GM20431 (cell line): Measurements from ENCODE around the gene AIG1.

Source experiments
- in situ Hi-C: fragments of 300-500 bp; cut with MseI, MboI; formaldehyde crosslinking; loops from one replicate; pipeline ENCODE4 v1.15.0; 2020; ENCODE audit warnings: low sequenced_read_pairs; ENCODE audit not compliant: unreplicated experiment

The AIG1 gene

DNA sequence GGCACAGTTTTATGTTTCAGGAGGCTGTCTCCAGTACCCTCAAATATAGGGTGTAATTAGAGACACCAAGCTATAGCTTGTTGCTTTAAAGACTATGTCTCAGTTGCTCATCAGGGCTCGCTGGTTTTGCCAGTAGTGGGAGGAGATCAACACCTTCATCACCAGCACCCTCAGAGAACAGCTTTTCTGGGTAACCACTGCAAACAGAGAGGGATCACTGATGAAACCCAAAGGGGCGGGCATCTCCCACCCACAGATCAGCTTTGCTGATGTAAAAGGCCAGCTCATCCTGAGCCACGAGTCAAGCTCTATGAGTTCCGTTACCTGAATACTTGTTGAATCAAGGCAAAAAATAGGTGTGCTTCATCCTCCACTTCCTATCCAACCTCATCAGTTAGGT is 187.7 kb downstream of the AIG1 start:
- in situ Hi-C loops = no loop called here

DNA sequence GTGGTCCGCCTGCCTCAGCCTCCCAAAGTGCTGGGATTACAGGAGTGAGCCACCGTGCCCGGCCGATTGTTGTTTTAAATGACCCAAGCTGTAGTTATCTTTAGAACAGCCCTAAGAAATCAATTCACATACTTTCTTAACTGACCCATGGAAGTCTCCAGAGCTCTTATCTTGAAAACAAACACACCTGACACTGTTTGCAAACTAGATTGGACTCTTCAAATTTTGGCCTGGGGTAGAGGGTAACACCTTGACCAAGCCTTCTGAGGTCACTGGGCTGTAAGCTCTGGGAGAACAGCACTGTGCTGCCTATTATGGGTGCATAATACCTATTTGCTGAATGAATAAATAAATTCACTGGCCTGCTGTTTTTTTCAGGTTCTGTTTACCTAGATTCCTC is 190.6 kb downstream of the AIG1 start:
- in situ Hi-C loops = no loop called here

DNA sequence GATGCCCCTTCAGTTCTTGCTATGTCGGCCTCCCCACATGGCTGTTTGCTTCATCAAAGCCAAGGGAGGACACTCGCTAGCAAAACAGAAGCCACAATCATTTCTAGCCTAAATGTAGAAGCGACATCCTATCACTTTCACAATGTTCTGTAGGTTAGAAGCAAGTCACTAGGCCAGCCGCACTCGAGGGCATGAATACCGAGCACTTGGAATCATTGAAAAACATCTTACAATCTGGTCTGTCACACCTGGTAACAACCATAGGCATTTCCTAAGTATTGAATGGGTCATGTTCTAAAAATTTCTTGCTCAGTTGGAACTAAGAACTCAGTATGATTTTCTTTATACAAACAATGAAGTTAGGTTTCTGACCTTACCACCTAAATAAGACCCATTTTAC is 192.3 kb downstream of the AIG1 start:
- in situ Hi-C loops = no loop called here

DNA sequence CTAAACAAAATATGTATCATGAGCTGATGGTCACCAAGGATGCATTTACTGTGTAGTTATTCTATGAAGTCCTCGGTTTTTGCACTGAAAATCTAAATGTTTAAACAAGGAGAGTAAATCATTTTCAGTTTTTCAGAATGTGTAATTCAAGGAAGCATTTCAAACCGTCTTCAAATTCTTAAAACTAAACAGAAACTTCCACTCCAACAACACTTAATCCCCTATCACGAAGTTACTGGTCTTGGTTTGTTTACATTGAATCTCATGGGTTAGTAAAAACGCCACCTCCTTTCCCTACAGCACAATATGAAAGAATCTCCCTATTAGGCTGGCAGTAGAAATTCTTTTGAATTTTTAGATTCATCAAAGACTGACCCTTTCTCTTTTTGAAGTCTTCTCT is 192.9 kb downstream of the AIG1 start:
- in situ Hi-C loops = no loop called here

DNA sequence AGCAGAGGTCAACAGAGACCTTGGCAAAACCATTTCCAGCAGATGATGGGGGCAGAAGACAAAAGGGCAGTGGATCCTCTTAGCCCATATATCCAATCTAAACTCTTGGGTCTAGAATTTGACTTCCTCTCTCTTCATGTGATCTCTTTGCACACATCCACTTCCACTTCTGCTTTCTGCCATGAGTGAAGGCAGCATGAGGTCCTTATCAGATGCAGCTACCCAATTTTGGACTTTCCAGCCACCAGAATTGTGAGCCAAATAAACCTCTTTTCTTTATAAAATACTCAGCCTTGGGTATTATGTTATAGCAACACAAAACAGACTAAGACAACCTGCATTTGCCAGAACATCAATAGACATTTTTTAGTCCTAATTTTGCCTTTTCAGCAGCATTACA is 198.3 kb downstream of the AIG1 start:
- in situ Hi-C loops = no loop called here

DNA sequence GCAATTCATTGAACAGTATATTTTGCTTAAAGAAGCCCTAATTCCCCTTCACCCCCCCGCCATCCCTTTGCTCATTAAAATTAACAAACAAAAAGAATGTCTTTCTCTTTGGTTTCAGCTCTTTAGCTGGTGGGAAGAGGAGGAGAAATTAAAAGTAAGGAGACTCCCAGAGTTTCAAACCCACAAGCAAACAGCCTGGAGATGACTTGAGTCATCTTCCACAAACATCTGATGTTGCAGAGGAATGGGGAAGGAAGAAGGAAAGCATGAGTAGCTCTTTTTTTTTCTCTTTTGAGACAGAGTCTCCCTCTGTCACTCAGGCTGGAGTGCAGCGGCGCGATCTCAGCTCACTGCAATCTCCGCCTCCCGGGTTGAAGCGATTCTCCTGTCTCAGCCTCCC is 200.2 kb downstream of the AIG1 start:
- in situ Hi-C loops = no loop called here

DNA sequence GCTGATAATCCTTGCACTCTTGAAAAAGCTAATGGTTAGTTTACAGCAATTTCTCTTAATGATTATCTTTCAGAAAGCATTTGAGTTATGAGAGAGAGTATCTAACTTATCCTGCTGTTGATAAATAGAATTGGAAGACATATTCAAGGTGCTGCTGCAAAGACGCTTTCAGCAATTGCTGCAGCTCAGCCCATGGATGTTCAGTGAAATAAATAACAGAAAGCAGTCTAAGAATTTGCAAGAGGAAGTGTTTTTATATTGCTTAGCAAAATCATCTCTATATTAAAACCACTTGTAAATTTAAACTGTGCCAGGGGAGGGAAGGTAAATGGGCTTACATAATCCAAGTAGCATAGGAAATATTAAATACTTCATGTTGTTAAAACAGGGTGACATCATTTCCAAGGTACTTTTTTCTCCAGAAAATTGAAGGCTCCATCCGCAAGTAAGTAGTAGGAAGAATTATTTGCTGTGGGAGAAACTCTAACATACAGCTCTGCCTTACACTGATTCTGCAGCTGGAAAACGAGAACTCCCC is 201.3 kb downstream of the AIG1 start:
- in situ Hi-C loops = no loop called here

DNA sequence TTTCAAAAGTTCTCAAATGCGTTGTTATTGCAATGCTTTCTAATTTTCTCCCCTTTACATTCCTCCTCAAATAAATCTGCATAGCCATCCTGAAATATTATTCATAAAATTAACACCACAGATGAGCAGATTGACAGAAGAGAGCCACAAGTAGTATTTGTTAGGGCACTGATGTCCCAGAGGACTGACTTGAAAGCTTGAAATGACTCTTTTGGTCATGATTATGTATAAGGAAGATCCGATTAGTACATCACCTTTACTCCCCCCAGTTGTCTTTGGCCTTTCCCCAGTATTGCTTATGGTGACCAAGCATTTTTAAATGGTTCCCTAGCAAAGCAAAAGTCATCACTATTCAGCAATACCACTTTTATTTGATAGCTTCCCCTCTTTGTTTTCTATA is 202.2 kb downstream of the AIG1 start:
- in situ Hi-C loops = no loop called here

DNA sequence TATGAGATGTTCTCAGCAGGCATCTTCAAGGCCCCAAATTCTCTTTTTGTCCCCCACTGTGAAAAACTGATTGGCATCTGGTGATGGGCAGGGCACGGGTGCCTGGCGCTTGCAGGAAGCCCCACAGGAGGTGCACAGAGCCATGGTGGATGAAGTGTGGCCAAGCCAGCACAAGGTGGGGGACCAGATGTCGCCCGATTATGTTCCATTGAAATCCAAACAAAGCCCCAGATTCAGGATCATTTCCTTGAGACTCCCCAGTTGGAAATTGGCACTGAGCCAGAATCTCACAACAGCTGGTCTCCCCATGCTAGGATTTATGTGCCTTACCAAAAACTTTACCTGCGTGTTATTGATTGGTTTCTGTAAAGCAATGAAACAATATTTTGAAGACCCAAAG is 203.7 kb downstream of the AIG1 start:
- in situ Hi-C loops = no loop called here

DNA sequence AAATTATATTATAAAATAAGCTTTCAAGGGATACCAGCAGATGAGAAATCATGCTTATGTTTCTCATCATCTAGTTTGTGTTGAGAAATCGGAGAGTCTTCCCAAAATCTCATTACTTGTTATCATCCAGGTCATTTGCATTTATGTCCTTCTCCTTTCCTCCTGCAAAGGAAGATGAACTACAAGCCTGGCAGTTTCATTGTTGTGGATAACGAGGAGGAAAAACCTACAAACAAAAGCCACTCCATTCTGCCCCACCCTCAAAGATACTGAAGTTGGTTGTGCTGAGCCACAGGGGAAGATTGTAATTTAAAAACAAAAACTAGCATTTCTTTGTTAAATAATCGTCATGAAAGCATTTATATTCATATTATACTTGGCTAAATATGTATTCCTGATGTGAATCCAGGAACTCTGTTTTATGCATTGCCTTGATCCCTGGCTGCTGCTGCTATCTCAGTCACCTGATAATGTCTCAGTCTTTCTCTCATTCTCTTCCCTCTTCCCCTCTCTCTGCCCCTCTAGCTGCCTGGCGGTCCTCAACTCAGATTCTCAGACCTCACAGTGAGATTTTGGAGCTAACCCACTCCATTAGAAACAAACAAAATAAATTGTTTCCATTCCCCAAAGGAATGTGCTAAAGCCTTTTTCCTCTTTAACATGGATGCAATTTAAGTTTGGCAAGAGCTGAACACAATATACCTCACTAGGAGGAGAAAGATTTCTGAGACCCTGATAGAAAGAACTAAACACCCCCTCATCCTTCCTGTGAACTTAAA is 204.5 kb downstream of the AIG1 start:
- in situ Hi-C loops = no loop called here

DNA sequence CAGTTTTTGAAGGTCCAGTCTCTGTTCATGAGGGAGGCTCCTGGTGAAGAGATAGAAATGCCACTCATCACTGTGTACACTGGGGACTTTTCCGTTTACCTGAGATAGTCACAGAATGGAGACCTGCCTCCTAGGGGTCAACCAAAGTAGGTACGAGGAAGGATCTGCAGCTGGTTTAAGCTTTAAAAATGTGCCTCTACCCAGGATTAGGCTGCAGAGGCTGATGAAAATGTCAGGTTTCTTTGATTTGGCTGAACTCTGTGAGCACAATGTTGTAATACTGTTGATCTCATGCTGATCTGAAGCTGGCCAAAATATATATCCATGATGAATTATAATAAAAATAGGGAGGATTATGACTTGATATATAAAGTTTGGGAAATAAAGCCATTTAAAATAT is 207.1 kb downstream of the AIG1 start:
- in situ Hi-C loops = no loop called here

DNA sequence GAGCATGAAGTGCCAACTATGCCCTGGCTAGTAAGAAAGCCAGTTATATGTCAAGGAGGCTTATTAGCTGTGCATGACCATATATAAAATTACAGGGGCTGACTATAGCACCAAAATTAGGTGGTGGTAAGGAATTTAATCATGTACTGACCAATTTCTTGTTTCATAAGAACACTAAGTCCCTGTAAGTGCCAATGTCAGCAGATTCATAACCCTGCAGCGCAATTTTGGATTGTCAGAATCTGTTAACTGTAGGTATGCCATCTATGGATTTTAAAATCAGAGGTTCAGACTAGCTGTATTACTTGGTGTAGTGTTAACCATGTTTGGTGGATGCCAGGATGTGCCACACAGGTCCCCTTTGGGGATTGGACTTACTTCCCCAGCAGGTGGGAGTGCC is 207.8 kb downstream of the AIG1 start:
- in situ Hi-C loops = no loop called here

DNA sequence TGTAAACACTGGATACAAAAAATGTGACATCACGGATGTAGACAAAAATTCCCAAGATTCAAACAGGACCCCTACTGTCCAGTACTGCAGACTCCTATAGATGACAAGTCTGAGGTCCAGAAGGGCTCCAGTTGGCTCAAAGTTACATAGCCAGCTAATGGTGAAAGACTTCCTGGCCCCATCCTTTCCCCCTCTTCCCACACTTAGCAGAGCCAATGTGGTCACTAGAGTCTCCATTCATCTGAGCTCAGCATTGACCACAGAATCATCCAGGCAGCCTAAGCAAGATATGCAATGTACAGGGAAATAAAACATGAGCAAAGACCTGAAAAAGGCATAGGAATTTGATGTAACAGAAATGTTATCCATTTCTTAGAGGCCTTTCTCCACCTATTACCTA is 209.3 kb downstream of the AIG1 start:
- in situ Hi-C loops = no loop called here

DNA sequence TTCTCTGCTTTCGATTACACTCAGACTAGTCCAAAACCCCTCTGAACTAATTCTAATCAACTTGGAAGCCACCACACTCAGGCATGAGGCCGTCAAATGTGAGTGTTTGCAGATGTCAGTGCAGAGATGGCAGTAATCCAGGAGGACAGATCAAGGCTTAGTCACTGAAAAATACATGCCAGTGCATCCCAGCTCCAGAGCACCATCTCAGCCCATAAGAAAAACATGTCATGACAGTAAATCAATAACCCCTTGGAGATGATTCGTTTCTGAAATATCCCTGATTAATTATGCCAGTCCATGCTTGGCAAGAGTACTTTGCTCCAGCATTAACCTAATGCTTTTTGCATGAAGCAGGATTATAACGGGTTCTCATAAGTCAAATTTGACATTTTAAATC is 210.3 kb downstream of the AIG1 start:
- in situ Hi-C loops = no loop called here

DNA sequence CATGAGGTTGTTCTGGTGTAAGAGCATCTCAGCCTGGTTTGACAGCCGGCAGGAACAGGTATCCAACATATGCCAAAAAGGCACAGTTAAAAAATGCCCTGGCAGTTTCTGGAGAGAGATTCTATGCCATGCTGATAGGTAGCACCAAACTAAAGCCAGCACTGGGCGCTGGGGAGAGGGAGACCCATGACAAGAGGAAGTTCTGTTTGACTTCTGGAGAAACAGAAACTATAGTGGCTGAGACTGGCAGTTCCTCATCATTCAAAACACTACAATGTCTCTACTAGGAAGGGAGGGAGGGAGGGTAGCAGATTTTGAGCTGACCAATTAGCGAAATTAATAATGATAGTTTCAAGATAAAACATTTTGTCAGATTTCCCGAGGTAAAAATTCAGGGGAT is 215.7 kb downstream of the AIG1 start:
- in situ Hi-C loops = no loop called here

DNA sequence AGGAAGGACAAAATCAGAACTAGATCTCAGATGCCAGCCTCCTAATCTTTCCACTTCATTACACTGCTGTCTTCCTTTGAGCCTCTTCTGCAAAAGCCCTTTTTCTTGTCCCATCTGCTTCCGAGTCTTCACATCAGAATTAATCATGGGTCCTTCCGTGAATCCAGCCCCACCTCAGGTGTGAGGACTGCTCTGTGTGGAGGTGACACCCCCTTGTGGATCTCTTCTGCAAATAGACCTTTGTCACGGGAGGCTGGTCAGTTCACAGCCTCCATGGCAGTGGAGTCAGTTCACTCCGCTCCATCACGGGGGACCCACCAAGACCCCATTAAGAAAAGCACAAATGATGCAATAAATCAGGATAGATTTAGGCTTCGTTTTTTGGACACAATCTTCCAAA is 218.7 kb downstream of the AIG1 start:
- in situ Hi-C loops = no loop called here

DNA sequence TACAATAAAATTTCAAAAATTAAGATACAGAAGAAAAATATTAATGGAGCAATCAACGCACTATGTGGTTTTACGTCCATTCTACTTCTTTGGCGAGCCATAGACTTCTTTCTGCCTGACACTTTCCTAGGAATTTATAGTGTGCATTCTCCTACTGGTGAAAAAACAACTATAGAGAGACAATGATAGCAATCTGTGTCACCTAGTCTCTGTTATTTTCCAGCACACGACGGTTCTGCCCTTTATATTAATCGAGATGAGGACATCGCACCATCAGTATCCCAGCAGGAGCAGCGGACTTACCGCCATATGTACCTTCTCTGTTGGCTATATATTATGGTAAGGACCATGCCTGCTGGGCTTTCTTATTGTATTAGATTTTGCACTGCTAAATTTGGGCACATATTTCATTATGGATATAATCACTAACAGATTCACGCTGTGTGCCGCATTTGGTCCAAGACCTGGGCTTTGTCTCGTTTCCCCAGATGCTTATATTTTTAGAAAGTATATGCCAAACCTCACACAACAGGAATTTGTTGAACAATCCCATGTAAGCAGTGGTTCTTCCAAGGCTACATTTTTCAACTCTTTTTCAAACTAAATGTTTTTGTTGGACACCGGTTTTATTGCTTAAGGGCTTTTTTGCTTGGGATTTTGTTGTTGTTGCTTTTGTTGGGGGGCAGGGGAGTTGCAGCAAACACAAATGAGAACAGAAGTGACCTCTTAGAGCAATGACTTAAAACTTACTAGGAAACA is 223.4 kb downstream of the AIG1 start:
- in situ Hi-C loops = no loop called here

DNA sequence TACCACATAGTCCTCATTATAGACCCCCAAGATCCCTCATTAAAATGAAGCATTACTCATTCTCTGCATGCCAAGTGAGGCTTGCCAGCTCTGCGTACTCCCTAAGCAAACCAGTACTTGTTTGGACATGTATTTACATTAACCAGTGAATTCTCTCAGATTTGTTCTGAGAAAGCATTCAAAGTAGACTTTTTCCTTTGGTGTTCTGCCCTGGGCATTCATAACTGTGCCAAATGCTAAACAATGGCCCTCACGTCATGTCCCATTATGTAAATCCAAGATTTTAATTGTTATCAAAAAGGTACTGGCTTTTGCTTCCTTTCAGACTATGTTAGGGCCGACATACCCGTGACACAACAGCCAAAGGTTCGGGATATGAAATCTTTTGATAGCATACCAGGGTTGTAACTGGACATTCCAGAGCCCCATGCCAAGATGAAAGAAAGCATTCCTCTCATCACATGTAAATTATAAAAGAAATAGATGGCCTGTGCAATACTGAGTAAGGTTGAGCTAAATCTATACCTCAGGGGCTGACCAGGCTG is 225.6 kb downstream of the AIG1 start:
- in situ Hi-C loops = no loop called here

DNA sequence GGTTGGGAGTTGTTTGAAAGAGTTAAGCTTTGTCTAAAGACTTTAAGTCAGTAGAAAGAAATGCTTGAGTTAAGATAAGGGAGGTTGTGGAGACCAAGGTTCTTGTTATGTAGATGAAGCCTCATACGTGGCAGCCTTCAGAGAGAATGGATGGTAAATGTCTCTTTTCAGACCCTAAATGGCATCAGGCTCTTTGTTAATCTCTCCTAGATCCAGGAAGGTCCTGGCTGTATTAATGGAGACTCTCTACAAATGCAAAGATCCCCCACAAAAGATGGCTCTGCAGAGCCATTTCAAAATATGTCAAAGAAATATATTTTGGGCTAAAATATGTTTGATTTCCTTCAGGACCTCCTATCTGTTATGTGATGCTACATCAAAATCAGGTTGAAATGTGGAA is 228.2 kb downstream of the AIG1 start:
- in situ Hi-C loops = no loop called here

DNA sequence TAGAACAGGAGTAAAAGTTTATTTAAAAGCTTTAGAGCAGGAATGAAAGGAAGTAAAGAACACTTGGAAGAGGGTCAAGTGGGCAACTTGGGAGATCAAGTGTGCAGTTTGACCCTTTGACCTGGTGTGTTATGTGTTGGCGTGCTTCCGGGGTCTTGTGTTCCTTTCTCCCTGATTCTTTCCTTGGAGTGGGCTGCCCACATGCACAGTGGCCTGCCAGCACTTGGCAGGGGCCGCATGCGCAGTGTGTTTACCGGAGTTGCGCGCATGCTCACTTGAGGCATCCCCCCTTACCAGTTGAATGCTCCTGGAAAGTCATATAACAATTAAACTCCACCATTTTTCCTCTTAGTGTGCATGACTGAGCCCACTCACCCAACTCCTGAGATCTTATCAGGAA is 229.5 kb downstream of the AIG1 start:
- in situ Hi-C loops = no loop called here

DNA sequence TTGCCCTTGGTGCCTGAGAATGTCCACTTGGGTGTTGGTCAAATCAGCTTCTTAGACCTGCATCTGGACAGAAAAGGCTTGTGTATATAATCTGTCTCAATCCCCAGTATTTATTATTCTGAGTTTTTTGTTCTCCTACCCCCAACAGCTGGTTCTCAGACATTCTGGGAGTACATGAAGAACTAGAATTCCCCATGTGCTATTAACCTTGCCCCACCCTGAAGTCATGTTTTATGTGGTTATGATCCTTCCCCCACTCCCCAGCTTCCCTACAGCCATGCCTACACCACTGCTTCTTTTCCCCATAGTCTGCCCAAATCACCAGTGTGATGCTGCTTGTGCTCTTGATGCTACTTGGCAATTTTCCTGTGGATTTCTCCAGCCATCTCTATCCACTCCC is 232.8 kb downstream of the AIG1 start:
- in situ Hi-C loops = no loop called here
